H9 (cell line): ENCODE data around the gene LRIG3. TPM values are rescaled to one million over a fixed set of nuclear protein-coding genes. Genes with fewer than 3 reads are reported as not detected.

Experiments
- DNase-seq: peaks from one replicate; pipeline ENCODE4 v3.0.0-alpha.2; 2017
- H2AFZ ChIP-seq: one replicate; pipeline ENCODE4 v1.6.1; 2013; ENCODE audit warnings: mild to moderate bottlenecking, low read length, control low read depth, moderate library complexity
- H2AK5ac ChIP-seq: 2 replicates; pipeline ENCODE4 v1.6.1; 2013; ENCODE audit warnings: low read length, control low read depth, mixed read lengths; ENCODE audit not compliant: insufficient read length
- H2BK120ac ChIP-seq: one replicate; pipeline ENCODE4 v1.6.1; 2013; ENCODE audit warnings: low read depth, mild to moderate bottlenecking, low read length, control low read depth, inconsistent platforms; ENCODE audit not compliant: poor library complexity, severe bottlenecking
- H2BK12ac ChIP-seq: 2 replicates; pipeline ENCODE4 v1.6.1; 2013; ENCODE audit warnings: low read length, control low read depth, mixed read lengths, low read depth; ENCODE audit not compliant: insufficient read length
- H2BK15ac ChIP-seq: 2 replicates; pipeline ENCODE4 v1.6.1; 2013; ENCODE audit warnings: low read depth, low read length, control low read depth
- H2BK20ac ChIP-seq: one replicate; pipeline ENCODE4 v1.6.1; 2013; ENCODE audit warnings: low read depth, mild to moderate bottlenecking, low read length, control low read depth, inconsistent platforms; ENCODE audit not compliant: poor library complexity, severe bottlenecking
- H2BK5ac ChIP-seq: 2 replicates; pipeline ENCODE4 v1.6.1; 2013; ENCODE audit warnings: low read length, control low read depth, mixed read lengths; ENCODE audit not compliant: insufficient read length
- H3K14ac ChIP-seq: 2 replicates; pipeline ENCODE4 v1.6.1; 2013; ENCODE audit warnings: low read length, control low read depth; ENCODE audit not compliant: insufficient read depth
- H3K18ac ChIP-seq: 2 replicates; pipeline ENCODE4 v1.6.1; 2013; ENCODE audit warnings: low read depth, mild to moderate bottlenecking, mixed read lengths, low read length, control low read depth; ENCODE audit not compliant: insufficient read length
- H3K23ac ChIP-seq: 2 replicates; pipeline ENCODE4 v1.6.1; 2013; ENCODE audit warnings: low read length, control low read depth, mixed read lengths, low read depth; ENCODE audit not compliant: insufficient read length
- H3K23me2 ChIP-seq: 2 replicates; pipeline ENCODE4 v1.6.1; 2013; ENCODE audit warnings: low read depth, mild to moderate bottlenecking, mixed read lengths, low read length, control low read depth; ENCODE audit not compliant: insufficient read length, poor library complexity, severe bottlenecking
- H3K27ac ChIP-seq: 2 replicates; pipeline ENCODE4 v1.5.1; 2013; ENCODE audit warnings: low read length, control low read depth, mixed read lengths, low read depth; ENCODE audit not compliant: insufficient read length
- H3K27me3 ChIP-seq: 2 replicates; pipeline ENCODE4 v1.6.1; 2013; ENCODE audit warnings: low read length, control low read depth, inconsistent platforms; ENCODE audit not compliant: insufficient read depth
- H3K4ac ChIP-seq: 2 replicates; pipeline ENCODE4 v1.6.1; 2013; ENCODE audit warnings: low read depth, mild to moderate bottlenecking, control low read depth, inconsistent platforms, low read length, moderate library complexity
- H3K4me1 ChIP-seq: 2 replicates; pipeline ENCODE4 v1.6.1; 2013; ENCODE audit warnings: low read length, control low read depth, inconsistent platforms; ENCODE audit not compliant: insufficient read depth
- H3K4me2 ChIP-seq: 2 replicates; pipeline ENCODE4 v1.6.1; 2013; ENCODE audit warnings: low read length, control low read depth, mixed read lengths; ENCODE audit not compliant: insufficient read length, insufficient read depth
- H3K56ac ChIP-seq: 2 replicates; pipeline ENCODE4 v1.6.1; 2013; ENCODE audit warnings: low read depth, mild to moderate bottlenecking, mixed read lengths, low read length, control low read depth; ENCODE audit not compliant: insufficient read length
- H3K79me1 ChIP-seq: 2 replicates; pipeline ENCODE4 v1.6.1; 2013; ENCODE audit warnings: low read depth, mild to moderate bottlenecking, moderate library complexity, low read length, control low read depth, inconsistent platforms; ENCODE audit not compliant: insufficient read depth, poor library complexity, severe bottlenecking
- H3K79me2 ChIP-seq: 2 replicates; pipeline ENCODE4 v1.6.1; 2013; ENCODE audit warnings: low read length, control low read depth, inconsistent platforms; ENCODE audit not compliant: insufficient read depth
- H3K9ac ChIP-seq: 2 replicates; pipeline ENCODE4 v1.6.1; 2013; ENCODE audit warnings: low read length, control low read depth, mixed read lengths; ENCODE audit not compliant: insufficient read length; ENCODE audit errors: extremely low read depth
- H3K9me3 ChIP-seq: one replicate; pipeline ENCODE4 v1.6.1; 2013; ENCODE audit warnings: low read depth, low read length, inconsistent platforms; ENCODE audit not compliant: control insufficient read depth
- H3T11ph ChIP-seq: one replicate; pipeline ENCODE4 v1.6.1; 2013; ENCODE audit warnings: mild to moderate bottlenecking, low read length, control low read depth, inconsistent platforms
- H4K20me1 ChIP-seq: one replicate; pipeline ENCODE4 v1.6.1; 2013; ENCODE audit not compliant: control insufficient read depth, insufficient read length, insufficient read depth
- H4K5ac ChIP-seq: 2 replicates; pipeline ENCODE4 v1.6.1; 2013; ENCODE audit warnings: low read depth, mild to moderate bottlenecking, mixed read lengths, low read length, control low read depth; ENCODE audit not compliant: insufficient read length
- H4K8ac ChIP-seq: replicated peaks from 2 replicates; pipeline ENCODE4 v1.6.1; 2013; ENCODE audit warnings: low read length, control low read depth, mixed read lengths, low read depth; ENCODE audit not compliant: insufficient read length
- H4K91ac ChIP-seq: 2 replicates; pipeline ENCODE4 v1.6.1; 2013; ENCODE audit warnings: low read depth, mild to moderate bottlenecking, moderate library complexity, mixed read lengths, low read length, control low read depth; ENCODE audit not compliant: insufficient read length
- H3K27ac Mint-ChIP-seq, 3 experiments: 2 replicates in 2 of 3; 3 replicates in 1 of 3; pipeline ENCODE4 v1.8.0; 2020 to 2021; ENCODE audit warnings: mixed read lengths in 3 of 3, mild to moderate bottlenecking in 1 of 3, moderate library complexity in 1 of 3
- H3K27me3 Mint-ChIP-seq: 2 replicates; pipeline ENCODE4 v1.8.0; 2021; ENCODE audit warnings: low read depth, mild to moderate bottlenecking, moderate library complexity, mixed read lengths
- H3K36me3 Mint-ChIP-seq, 3 experiments: 2 replicates in 2 of 3; 3 replicates in 1 of 3; pipeline ENCODE4 v1.8.0; 2020 to 2021; ENCODE audit warnings: low read depth in 3 of 3, mixed read lengths in 3 of 3; ENCODE audit not compliant: insufficient read depth in 1 of 3
- H3K4me1 Mint-ChIP-seq, 2 experiments: 2 replicates each; pipeline ENCODE4 v1.8.0; 2020; ENCODE audit warnings: mixed read lengths in 2 of 2
- H3K4me3 Mint-ChIP-seq, 2 experiments: 2 replicates in 1 of 2; 3 replicates in 1 of 2; pipeline ENCODE4 v1.8.0; 2020 to 2021; ENCODE audit warnings: mild to moderate bottlenecking in 2 of 2, mixed read lengths in 2 of 2, moderate library complexity in 1 of 2
- H3K9me3 Mint-ChIP-seq, 2 experiments: 2 replicates in 1 of 2; 3 replicates in 1 of 2; pipeline ENCODE4 v1.8.0; 2020; ENCODE audit warnings: mild to moderate bottlenecking in 2 of 2, mixed read lengths in 2 of 2, moderate library complexity in 1 of 2
- WGBS: extraction: QIAGEN DNeasy Blood & Tissue Kit; methylation state at CpG from one replicate; pipeline ENCODE4 v1.1.7; 2013; ENCODE audit warnings: missing lambda C conversion rate, low lambda C conversion rate, mixed read lengths; ENCODE audit not compliant: insufficient read length; ENCODE audit errors: extremely low coverage; 5-methylcytosine and 5-hydroxymethylcytosine counted together
- total RNA-seq: library from RNA; stranded (reverse); gene quantifications from 2 replicates; pipeline ENCODE4 v1.2.1, GENCODE V29; 2021
- TF ChIP-seq, protein P1 (sequence below): fragments of 200-600 bp; sonication (generic); conservative IDR thresholded peaks from 3 replicates; pipeline ENCODE4 v1.8.0; 2021; ENCODE audit warnings: antibody characterized with exemption, mild to moderate bottlenecking

Gene LRIG3
- total RNA-seq, 1 experiment from 2014 or later = 10.9 TPM

DNA sequence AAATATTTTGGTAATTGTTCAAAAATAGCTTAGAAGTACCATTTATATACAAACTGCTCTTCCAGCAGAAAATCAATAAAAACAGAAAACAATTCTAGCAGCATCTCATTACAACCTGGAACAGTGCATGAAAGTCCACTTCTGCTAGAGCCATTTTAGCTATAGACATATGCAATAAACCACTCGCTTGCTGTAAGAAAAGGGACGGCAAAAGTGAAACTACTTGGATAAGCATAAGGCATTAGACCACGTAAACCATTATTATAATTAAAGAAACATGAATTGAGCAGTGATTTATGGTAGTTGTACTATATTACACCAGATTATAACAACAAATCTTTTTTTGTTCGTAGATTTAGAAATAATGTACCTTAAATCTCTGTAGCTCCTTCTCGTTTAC, 48.7 kb downstream of the LRIG3 start:
- no peak overlapping the region for H3K27ac ChIP-seq
- no peak for DNase-seq
- H3K9ac ChIP-seq = no peak overlapping the region
- no peak overlapping the region for H2AK5ac ChIP-seq
- H4K5ac ChIP-seq = no peak overlapping the region
- H4K20me1 ChIP-seq = no peaks in the 10 kb centered on the region
- H2BK15ac ChIP-seq = no peak overlapping the region
- H3K4me2 ChIP-seq = no peak overlapping the region
- H3K4me1 ChIP-seq = no peaks in the 10 kb centered on the region
- no peaks in the 10 kb centered on the region for H3K9me3 ChIP-seq
- H3K23me2 ChIP-seq = no peaks in the 10 kb centered on the region
- no peak overlapping the region for H3T11ph ChIP-seq
- H3K27me3 ChIP-seq = no peaks in the 10 kb centered on the region
- Mint-ChIP-seq H3K4me3 (no peak overlapping the region), H3K36me3 (peaks cover 13 to 31% (median 29%) of the 10 kb centered on the region in 3 experiments; a peak in 6 of 7 replicates), H3K27ac (no peak overlapping the region), H3K27me3 (no peaks in the 10 kb centered on the region), H3K9me3 (no peaks in the 10 kb centered on the region), H3K4me1 (no peaks in the 10 kb centered on the region)
- no peak overlapping the region for H2BK12ac ChIP-seq
- no peak overlapping the region for H3K4ac ChIP-seq
- H3K14ac ChIP-seq = no peak overlapping the region
- no peaks in the 10 kb centered on the region for H3K79me2 ChIP-seq
- H2BK20ac ChIP-seq = no peak overlapping the region
- TF ChIP-seq, protein P1, sequence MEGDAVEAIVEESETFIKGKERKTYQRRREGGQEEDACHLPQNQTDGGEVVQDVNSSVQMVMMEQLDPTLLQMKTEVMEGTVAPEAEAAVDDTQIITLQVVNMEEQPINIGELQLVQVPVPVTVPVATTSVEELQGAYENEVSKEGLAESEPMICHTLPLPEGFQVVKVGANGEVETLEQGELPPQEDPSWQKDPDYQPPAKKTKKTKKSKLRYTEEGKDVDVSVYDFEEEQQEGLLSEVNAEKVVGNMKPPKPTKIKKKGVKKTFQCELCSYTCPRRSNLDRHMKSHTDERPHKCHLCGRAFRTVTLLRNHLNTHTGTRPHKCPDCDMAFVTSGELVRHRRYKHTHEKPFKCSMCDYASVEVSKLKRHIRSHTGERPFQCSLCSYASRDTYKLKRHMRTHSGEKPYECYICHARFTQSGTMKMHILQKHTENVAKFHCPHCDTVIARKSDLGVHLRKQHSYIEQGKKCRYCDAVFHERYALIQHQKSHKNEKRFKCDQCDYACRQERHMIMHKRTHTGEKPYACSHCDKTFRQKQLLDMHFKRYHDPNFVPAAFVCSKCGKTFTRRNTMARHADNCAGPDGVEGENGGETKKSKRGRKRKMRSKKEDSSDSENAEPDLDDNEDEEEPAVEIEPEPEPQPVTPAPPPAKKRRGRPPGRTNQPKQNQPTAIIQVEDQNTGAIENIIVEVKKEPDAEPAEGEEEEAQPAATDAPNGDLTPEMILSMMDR = no peak
- no peak overlapping the region for H3K56ac ChIP-seq
- no peak overlapping the region for H4K91ac ChIP-seq
- H3K18ac ChIP-seq = no peak overlapping the region
- no peak overlapping the region for H2BK5ac ChIP-seq
- no peak overlapping the region for H2BK120ac ChIP-seq
- no peak overlapping the region for H3K23ac ChIP-seq
- H2AFZ ChIP-seq = no peak overlapping the region
- WGBS = no CpG with 5 or more reads among the region's 5 CpGs
- H3K79me1 ChIP-seq = no peaks in the 10 kb centered on the region
- H4K8ac ChIP-seq = no peak overlapping the region
